DMS153 treated with DMSO at 0.1 percent for 48 hours (cell line): Measurements from ENCODE around the gene FITM2.

Experiments used
- DNase-seq: peaks from one replicate; lab custom pipeline; 2025; ENCODE audit not compliant: unreplicated experiment; lab: John Stamatoyannopoulos, UW

FITM2 gene

DNA sequence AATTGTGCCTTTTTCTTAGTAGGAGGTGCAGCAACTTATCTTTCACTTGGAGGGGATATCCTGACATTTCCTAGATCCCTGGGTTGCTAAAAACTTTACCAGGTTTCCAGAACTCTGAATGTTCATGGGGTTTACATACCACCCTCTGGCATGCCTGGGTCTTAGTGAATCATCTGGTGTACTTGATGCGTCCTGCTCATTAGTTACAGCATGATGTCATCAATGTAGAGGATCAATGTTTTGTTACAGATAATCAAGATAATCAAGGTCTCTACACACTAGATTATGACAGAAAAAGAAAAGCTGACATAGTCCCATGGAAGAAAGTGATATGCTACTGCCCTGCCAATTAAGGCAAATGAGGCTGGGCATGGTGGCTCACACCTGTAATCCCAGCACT is 27.0 kb downstream of the FITM2 start:
- no peak for DNase-seq

DNA sequence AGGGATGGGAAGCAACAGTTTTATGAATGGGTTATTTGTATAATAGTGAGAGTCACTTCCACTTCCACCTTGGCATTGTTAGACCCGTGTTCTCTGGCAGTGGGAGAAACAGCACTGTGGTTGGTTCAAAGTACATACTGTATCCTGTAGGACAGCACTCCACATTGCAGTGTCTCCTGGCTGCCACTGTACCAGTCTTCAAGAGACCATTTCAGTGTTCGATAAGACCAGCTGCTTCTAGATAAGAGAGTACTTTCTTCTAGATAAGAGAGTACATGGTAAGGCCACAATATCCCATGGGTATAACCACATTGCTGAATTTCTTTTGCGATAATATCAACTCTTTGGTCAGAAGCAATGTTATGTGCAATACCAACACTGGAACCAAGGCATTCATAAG is 28.8 kb downstream of the FITM2 start:
- no peak for DNase-seq

DNA sequence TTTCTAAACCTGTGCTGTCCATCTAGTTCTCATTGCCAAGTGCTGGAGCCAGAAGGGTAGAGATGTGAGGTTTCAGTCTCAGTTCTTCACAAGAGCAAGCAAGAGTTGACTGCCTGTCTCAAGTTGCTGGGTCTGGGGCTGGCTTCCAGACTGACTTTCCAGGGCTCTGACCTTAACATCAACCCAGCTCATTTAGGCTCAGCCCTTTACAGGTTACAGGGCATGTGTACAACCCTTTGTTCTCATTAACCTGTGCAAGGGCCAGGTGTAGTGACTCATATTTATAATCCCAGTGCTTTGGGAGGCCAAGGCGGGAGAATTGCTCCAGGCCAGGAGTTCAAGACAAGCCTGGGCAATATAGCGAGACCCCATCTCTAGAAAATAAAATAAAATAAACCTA is 30.6 kb downstream of the FITM2 start:
- no peak for DNase-seq

DNA sequence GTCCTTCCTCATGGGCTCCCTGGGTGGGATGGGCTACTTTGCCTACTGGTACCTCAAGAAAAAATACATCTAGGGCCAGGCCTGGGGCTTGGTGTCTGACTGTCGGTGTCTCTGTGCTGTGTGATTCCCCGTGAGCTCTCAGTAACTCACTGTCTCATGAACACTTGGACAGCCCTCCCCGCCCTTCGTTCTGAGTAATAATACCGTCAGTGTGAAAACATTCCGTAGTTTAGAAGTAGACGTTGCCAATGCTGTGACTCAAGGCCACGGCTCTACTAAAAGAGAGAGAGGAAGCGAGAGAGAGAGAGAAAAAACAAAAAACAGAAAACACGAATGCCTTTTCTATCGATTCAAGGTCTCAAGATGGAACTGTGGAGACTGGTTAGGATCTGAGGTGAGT is 31.8 kb downstream of the FITM2 start:
- no peak for DNase-seq

DNA sequence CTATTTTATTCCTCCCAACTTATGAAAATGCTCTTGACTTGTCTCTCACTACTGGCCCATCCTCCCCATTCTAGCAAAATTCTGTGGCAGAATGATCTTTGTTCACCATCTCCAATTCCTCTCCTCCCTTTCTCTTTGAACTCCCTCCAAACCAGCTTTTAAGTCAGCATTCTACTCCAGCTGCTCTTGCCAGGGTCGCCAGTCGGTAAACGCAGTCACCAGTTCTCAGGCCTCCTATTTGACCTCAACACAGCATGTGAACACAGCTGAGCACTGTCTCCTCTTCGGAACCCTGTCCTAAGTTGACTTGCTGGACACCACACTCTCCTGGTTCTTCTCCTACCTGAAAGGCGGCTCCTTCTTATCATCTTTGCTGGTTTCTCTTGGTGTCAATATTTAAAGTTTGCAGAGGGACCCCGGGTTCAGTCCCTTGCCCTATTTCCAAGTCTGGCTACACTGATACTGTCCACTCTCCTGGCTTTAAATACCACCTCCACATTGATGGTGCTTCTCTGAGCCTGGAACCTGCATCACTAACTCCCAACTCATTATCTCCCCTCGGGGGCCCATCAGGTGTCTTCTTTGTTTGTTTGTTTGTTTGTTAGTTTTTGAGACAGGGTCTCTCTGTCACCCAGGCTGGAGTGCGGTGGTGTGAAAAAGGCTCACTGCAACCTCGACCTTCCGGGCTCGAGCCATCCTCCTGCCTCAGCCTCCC is 36.5 kb downstream of the FITM2 start:
- DNase-seq: no peak

DNA sequence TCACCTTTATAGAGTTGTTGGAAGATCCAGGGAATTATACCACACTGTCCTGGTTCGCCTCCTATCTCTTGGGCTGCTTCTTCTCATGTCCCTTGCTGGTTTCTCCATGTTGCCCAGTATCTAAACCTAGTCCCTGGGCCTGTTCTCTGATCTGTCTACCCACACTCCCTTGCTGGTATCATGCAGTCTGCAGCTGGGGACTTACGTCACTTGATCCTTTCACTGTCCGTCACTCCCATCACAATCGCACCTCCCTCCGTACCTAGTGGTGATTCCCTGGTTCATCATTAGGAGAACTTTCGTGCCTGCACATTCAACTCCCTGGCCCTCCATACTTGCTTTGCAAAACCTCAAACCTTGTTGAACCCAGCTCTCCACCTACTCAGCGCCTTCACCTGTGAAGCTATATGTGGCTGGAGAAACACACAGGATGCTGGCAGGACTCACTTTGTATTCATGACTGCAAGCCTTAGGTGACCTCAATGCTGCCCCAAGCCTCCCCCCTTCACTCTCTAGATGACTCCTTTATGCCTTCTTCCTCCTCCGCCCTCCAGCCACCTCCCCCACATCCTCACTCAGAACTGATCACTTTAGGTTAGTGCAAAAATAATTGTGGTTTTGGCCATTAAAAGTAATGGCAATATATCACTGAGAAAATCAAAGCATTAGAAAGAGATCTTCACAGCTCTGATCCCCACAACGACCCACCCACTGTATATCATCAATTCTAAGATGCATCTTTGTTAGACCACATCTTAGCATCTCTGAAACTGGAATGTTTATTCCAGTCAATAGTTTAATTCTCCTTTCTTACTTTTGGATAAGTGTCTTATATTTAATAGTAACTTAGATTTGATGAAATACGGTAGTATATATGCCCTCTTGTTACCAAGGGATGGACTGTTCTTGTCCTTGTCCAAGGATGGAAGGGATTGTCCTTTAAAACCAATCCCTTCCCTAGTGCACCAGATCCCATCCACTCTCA is 37.5 kb downstream of the FITM2 start:
- DNase-seq: no peak

DNA sequence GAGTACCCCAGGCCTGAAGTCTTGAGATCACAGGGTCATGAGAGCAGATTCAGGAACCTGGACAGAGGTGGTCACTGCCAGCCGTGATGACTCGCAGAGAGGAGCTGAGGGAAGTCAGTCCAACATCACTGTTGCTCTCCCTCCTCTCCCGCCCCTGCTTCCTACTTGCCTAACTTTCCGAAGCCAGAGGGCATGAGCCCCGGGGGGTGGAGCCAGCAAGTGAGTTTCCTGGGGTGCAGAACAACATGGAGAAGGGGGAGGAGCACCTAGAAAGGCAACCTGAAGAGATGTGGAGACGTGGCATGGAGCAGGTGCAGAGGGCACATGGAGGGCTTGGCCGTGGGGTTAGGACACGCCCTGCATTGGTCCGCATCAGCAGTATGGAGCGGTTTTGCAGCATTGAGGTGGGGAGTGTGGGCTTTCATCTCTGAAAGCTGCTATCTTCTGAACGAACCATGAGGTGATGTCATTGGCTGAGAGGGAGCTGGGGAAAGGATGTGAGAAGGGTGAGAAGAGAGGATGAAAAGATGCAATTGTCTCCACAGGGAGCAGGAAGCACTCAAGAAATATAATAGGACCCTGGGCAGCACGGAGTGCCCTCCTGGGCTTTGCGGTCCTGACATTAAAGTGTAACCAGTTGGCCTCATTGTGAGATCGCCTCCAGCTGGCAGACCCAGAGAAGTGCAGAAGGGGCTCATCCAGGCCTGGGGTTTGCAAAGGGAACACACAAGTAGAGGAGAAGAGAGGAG is 38.9 kb downstream of the FITM2 start:
- DNase-seq: no peak

DNA sequence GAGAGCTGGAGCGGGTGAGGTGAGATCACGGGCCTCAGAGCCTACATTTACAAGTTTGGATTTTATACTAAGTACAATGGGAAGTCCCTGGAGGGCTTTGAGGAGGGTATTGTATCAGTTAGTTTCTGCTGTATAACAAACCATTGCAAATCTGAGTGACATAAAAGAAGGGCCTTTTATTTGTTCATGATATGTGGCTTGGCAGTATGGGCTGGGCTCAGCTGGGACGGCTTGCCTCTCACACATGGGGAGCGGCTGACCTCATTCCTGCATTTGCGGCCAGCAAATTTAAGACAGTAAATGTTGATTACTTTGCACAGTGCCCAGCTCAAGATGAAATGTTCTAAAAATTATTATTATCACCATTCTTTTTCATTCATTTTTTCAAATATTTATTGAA is 42.2 kb downstream of the FITM2 start:
- DNase-seq: no peak

DNA sequence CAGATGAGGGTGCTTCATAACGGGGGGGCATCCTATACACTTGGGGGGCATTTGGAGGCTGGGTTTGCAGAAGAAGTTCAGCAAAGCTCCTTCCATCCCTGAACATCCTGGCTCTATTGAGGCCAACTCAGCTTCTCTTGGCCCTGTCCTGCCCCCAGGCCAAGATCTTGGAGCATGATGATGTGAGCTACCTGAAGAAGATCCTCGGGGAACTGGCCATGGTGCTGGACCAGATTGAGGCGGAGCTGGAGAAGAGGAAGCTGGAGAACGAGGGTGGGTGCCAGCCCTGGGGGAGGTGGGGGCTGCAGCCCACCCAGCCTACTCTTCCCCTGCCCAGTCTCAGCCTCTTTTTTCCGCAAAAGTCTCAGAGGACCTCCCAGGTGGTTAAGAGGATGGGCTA is 46.7 kb downstream of the FITM2 start:
- no peak for DNase-seq

DNA sequence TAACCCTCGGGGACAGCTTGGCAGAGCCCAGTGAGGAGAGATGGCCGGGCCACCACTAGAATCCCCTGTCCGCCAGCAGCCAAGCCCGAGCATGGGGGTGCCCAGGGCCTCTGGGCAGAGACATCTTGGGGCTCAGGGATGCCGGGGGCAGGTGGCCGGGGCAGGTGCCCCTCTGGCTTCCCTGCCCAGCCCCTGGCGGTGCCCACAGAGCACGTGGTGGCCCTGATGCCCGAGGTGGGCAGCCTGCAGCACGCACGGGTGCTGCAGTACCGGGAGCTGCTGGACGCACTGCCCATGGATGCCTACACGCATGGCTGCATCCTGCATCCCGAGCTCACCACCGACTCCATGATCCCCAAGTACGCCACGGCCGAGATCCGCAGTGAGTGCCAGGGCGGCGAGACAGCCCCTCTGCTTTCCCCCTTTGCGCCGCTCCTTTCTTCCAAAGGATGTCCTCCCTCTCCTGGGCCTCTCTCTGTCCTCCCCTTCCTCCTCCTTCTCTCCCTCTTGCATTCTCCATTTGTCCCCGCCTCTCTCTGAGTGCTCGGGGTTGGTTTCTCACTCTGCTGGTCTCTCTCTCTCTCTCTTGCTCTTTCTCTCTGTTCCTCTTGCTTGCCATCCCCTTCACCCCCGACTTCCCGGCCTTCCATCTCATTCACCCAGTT is 52.6 kb downstream of the FITM2 start:
- no peak for DNase-seq

DNA sequence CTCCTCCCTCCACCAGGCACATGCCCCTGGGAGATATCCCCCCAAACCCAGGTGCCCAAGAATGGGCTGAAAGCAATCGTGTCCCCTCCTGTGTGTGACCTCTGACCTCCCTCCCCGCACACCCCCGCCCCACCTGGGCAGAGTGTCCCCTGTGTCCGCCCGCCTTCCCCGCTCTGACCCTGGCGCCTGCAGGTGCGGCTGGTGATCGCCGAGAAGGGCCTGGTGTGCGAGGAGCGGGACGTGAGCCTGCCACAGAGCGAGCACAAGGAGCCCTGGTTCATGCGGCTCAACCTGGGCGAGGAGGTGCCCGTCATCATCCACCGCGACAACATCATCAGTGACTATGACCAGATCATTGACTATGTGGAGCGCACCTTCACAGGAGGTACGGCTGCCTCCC is 54.0 kb downstream of the FITM2 start:
- DNase-seq: no peak

DNA sequence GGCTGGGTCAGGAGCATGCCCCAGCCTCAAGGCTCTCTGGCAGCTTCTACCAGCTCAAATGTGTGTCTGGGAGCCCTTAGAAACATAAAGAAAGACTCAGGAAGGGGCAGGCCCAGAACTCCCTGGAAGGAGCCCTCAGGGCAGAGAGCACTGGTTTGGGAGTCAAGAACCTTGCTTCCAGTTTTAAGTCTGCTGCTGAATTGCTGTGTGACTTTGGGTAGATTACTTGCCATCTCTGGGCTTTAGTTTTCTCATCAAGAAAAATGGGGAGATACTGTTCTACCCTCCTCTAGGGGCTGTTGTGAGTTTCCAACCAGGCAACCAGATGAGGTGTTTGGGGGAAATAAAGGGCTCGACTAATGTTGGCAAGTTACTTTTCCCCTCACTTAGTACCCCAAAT is 55.1 kb downstream of the FITM2 start:
- DNase-seq: no peak

DNA sequence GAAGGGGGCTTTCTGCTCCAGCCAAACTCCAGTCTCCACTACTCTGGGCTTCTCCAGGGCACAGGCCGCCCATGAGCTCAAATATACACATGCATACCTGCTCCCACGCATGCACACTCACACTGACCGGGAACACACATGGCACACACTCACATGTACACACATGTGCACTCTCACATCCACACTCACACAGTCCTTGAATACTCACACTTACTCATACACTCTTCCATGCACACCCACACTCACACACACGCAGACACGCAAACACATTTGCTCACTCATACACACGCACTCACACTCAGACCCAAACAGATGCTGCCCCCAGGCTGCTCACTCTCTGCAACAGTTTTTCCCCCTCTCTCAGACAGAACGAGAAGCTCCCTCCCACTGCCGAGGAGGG is 56.9 kb downstream of the FITM2 start:
- DNase-seq: no peak

DNA sequence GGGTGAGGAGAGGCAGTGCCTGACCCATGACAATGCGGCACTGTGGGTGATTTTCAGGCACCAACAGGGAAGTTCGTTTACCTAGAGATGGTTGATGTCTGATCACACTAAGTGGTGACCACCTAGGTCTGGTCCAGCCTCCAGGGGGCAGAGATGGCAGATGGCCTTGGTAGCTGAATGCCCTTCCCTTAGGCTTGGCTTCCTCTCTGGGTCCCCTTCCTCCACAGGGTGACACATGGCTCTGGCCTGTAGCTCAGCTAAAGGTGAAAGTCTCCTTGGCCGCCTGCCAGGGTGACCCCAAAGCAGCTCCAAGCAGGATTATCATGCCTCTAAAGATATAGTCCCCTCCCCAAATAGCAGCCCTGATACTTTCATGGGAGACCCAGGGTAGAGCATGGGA is 57.5 kb downstream of the FITM2 start:
- DNase-seq: no peak
